CD4-positive, alpha-beta T cell (primary cell): Measurements from ENCODE around the gene KITLG. TPM values are rescaled to one million over a fixed set of nuclear protein-coding genes. Genes with fewer than 3 reads are reported as not detected.

Experiments
- ATAC-seq: fragments of 200-7000 bp; cut with Tn5 transposase; one replicate; pipeline ENCODE4 v1.10.0; 2022; ENCODE audit warnings: mild to moderate bottlenecking; ENCODE audit not compliant: poor library complexity
- CTCF ChIA-PET: fragments of 350-600 bp; sonication (Branson Sonifier 250); formaldehyde crosslinking; loops from one replicate; lab custom pipeline; 2021; ENCODE audit warnings: antibody characterized with exemption, inconsistent platforms; lab: Charles Lee
- POLR2A ChIA-PET: fragments of 350-600 bp; sonication (Branson Sonifier 250); formaldehyde crosslinking; loops from one replicate; lab custom pipeline; 2021; ENCODE audit warnings: antibody characterized with exemption, inconsistent platforms; lab: Charles Lee
- DNase-seq, 14 experiments: peaks; one replicate each; pipeline ENCODE4 v3.0.0-alpha.2; 2013 to 2020; ENCODE audit warnings: mixed read lengths in 2 of 14
- H3K27ac ChIP-seq, 2 donors: one replicate each; pipeline versions ENCODE4 v1.5.1 to v1.7.0; 2013; ENCODE audit warnings: low read length in 2 of 2, low read depth in 1 of 2, mild to moderate bottlenecking in 1 of 2
- H3K27me3 ChIP-seq, 2 experiments: 1 replicate in 1 of 2; 2 replicates in 1 of 2; pipeline versions ENCODE4 v1.6.1 to v1.7.0; 2013; ENCODE audit warnings: low read length in 2 of 2, control low read depth in 1 of 2, mild to moderate bottlenecking in 1 of 2, moderate library complexity in 1 of 2; ENCODE audit not compliant: insufficient read depth in 2 of 2, control insufficient read depth in 1 of 2
- H3K36me3 ChIP-seq: one replicate; pipeline ENCODE4 v1.6.1; 2013; ENCODE audit warnings: low read length, control low read depth; ENCODE audit not compliant: insufficient read depth
- H3K4me1 ChIP-seq: one replicate; pipeline ENCODE4 v1.6.1; 2013; ENCODE audit warnings: low read length, control low read depth; ENCODE audit not compliant: insufficient read depth
- H3K4me3 ChIP-seq: one replicate; pipeline ENCODE4 v1.5.1; 2013; ENCODE audit warnings: mild to moderate bottlenecking, low read length, moderate library complexity
- H3K9me3 ChIP-seq, 2 experiments: 1 replicate in 1 of 2; 2 replicates in 1 of 2; pipeline versions ENCODE4 v1.6.1 to v1.7.0; 2013; ENCODE audit warnings: low read length in 2 of 2, mild to moderate bottlenecking in 2 of 2, control low read depth in 1 of 2, moderate library complexity in 1 of 2; ENCODE audit not compliant: control insufficient read depth in 1 of 2, insufficient read depth in 1 of 2
- H3K27ac Mint-ChIP-seq: one replicate; pipeline ENCODE4 v1.8.0; 2020; ENCODE audit warnings: mixed read lengths
- H3K27me3 Mint-ChIP-seq: one replicate; pipeline ENCODE4 v1.8.0; 2021; ENCODE audit warnings: mixed read lengths
- H3K36me3 Mint-ChIP-seq: one replicate; pipeline ENCODE4 v1.8.0; 2021; ENCODE audit warnings: low read depth, mixed read lengths
- H3K4me1 Mint-ChIP-seq: one replicate; pipeline ENCODE4 v1.8.0; 2021; ENCODE audit warnings: low read depth, mixed read lengths
- H3K4me3 Mint-ChIP-seq: one replicate; pipeline ENCODE4 v1.8.0; 2020; ENCODE audit warnings: mild to moderate bottlenecking, mixed read lengths
- H3K9me3 Mint-ChIP-seq: one replicate; pipeline ENCODE4 v1.8.0; 2020; ENCODE audit warnings: mixed read lengths
- intact Hi-C, 2 experiments: fragments of 100-400 bp; cut with DNase I in 1 of 2; cut with micrococcal nuclease in 1 of 2; formaldehyde crosslinking; loops; one replicate each; pipeline versions ENCODE4 v1.15.1 to v1.9.0; 2023 to 2025; cut with DNase I, micrococcal nuclease
- total RNA-seq, 174 experiments: library from RNA in 2 of 174; stranded (reverse) in 2 of 174; gene quantifications; one replicate each; pipeline ENCODE4 v1.2.3 and lab custom pipeline; 2021 to 2026
- TF ChIP-seq, protein P1 (sequence below): fragments of 200-600 bp; IDR thresholded peaks from one replicate; pipeline ENCODE4 v1.8.0; 2022; ENCODE audit warnings: antibody characterized with exemption, mild to moderate bottlenecking

The KITLG gene
- total RNA-seq, 2 experiments from 2014 or later, result not detected

DNA sequence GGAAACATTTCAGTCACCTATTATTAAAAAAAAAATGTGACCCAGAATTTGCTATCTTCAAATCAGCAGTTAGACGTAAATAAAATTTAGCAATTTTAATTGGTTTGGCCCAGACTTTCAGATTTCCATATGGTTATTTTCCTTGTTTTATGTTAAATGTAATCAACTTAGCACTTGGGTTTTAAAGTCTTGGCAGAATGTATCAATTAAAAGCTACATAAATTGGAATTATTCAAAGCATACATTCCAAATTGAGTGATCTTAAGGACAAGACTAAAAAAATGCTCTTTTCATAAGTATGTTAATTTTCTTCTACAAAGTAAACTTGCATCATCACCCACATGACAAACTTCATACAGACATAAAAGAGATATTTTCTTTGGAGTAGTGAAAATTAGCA lies 3.4 kb downstream of the KITLG start:
- H3K27ac ChIP-seq, result no peak overlapping the region
- H3K9me3 Mint-ChIP-seq, result no peaks in the 10 kb centered on the region
- CTCF ChIA-PET, result no interaction called here
- POLR2A ChIA-PET, result no interaction called here
- peaks cover 40% of the 10 kb centered on the region for H3K27me3 Mint-ChIP-seq
- H3K9me3 ChIP-seq, result peaks cover 0 to 13% of the 10 kb centered on the region in 2 experiments
- TF ChIP-seq, protein P1, sequence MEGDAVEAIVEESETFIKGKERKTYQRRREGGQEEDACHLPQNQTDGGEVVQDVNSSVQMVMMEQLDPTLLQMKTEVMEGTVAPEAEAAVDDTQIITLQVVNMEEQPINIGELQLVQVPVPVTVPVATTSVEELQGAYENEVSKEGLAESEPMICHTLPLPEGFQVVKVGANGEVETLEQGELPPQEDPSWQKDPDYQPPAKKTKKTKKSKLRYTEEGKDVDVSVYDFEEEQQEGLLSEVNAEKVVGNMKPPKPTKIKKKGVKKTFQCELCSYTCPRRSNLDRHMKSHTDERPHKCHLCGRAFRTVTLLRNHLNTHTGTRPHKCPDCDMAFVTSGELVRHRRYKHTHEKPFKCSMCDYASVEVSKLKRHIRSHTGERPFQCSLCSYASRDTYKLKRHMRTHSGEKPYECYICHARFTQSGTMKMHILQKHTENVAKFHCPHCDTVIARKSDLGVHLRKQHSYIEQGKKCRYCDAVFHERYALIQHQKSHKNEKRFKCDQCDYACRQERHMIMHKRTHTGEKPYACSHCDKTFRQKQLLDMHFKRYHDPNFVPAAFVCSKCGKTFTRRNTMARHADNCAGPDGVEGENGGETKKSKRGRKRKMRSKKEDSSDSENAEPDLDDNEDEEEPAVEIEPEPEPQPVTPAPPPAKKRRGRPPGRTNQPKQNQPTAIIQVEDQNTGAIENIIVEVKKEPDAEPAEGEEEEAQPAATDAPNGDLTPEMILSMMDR, result no peak
- peaks cover 4% of the 10 kb centered on the region for H3K4me1 Mint-ChIP-seq
- DNase-seq (no peak), ATAC-seq (no peak)
- intact Hi-C loops, result no loop called here
- H3K27me3 ChIP-seq, result peaks cover 17 to 20% of the 10 kb centered on the region in 2 experiments
- H3K36me3 ChIP-seq, result no peaks in the 10 kb centered on the region
- H3K4me1 ChIP-seq, result peaks cover 13% of the 10 kb centered on the region
- H3K27ac Mint-ChIP-seq, result no peak overlapping the region
- H3K36me3 Mint-ChIP-seq, result no peaks in the 10 kb centered on the region
- no peak overlapping the region for H3K4me3 Mint-ChIP-seq
- H3K4me3 ChIP-seq, result no peak overlapping the region

DNA sequence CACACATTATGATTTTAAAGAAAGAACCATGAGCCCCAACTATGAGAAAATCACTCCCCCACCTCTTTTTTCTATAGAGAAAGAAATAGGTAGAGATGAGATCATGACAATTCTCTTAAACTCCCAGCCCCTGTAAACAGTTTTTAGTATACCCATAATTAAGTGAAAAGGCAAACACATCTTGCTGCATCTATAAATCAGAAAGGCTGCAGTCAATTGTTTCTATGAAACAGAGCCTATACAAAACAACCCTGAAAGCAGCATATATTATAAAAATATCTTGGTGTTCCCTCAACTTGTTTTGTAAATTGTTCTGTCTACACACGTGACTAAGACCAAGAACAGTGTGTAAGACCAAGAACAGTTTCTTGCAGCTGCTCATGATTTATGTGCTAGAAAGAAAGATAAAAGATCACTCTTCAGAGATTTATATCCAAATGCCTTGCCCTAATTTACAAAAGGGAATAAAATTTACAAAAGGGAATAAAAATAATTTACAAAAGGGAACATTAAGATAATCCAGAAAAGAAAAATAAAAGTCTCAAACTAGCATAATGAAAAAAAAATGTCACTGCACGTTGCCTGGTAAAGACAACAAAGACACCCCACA lies 4.8 kb downstream of the KITLG start:
- Mint-ChIP-seq H3K27me3 (peaks cover 36% of the 10 kb centered on the region), H3K36me3 (no peaks in the 10 kb centered on the region), H3K4me3 (no peak overlapping the region), H3K9me3 (no peaks in the 10 kb centered on the region), H3K27ac (no peak overlapping the region), H3K4me1 (peaks cover 4% of the 10 kb centered on the region)
- ATAC-seq (no peak), DNase-seq (no peak)
- Histone ChIP-seq H3K27ac (no peak overlapping the region), H3K36me3 (no peaks in the 10 kb centered on the region), H3K9me3 (peaks cover 0 to 10% of the 10 kb centered on the region in 2 experiments), H3K4me3 (no peak overlapping the region), H3K27me3 (peaks cover 13 to 17% of the 10 kb centered on the region in 2 experiments), H3K4me1 (peaks cover 11% of the 10 kb centered on the region)
- intact Hi-C loops, result no loop called here
- POLR2A ChIA-PET, result no interaction called here
- CTCF ChIA-PET, result no interaction called here
- TF ChIP-seq, protein P1, result no peak

DNA sequence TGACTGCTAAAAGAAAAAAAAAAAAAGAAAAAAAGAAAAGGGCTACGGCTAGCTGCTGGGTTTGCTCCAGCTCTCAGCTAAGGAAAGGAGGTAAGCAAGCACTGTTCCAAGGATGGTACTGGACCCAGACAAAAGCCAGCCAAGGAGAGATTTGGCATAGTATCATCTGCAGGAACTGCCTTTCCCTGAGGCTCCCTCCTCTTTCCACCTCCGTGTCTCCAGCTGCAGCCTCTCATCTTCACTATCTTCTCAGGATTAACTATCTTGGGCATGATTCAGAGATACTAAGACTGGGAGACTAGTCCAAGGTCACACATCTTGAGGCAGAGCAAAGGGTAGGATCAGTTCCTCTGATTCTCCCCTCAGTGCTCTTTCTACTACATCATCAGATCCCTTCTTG lies 6.0 kb downstream of the KITLG start:
- Mint-ChIP-seq H3K9me3 (no peaks in the 10 kb centered on the region), H3K27me3 (peaks cover 25% of the 10 kb centered on the region), H3K4me3 (no peak overlapping the region), H3K36me3 (no peaks in the 10 kb centered on the region), H3K27ac (no peak overlapping the region), H3K4me1 (no peaks in the 10 kb centered on the region)
- DNase-seq (no peak), ATAC-seq (no peak)
- Histone ChIP-seq H3K27ac (no peak overlapping the region), H3K27me3 (peaks cover 2 to 7% of the 10 kb centered on the region in 2 experiments), H3K36me3 (no peaks in the 10 kb centered on the region), H3K4me3 (no peak overlapping the region), H3K9me3 (no peaks in the 10 kb centered on the region), H3K4me1 (no peaks in the 10 kb centered on the region)
- CTCF ChIA-PET, result no interaction called here
- TF ChIP-seq, protein P1, result no peak
- intact Hi-C loops, result no loop called here
- POLR2A ChIA-PET, result no interaction called here
